Loucy (cell line): ENCODE measurements around the gene ZCCHC3.

ENCODE experiments used
- EZH2phosphoT487 ChIP-seq: fragments of 200-600 bp; IDR thresholded peaks from 2 replicates; pipeline ENCODE4 v1.6.1; 2018; ENCODE audit warnings: antibody characterized with exemption, mild to moderate bottlenecking, moderate library complexity, borderline replicate concordance
- TF ChIP-seq, protein P1 (sequence below): fragments of 200-600 bp; sonication (generic); conservative IDR thresholded peaks from 2 replicates; pipeline ENCODE4 v1.5.1; 2014; ENCODE audit warnings: mild to moderate bottlenecking, antibody characterized with exemption, low read length

- TF ChIP-seq, protein P1, sequence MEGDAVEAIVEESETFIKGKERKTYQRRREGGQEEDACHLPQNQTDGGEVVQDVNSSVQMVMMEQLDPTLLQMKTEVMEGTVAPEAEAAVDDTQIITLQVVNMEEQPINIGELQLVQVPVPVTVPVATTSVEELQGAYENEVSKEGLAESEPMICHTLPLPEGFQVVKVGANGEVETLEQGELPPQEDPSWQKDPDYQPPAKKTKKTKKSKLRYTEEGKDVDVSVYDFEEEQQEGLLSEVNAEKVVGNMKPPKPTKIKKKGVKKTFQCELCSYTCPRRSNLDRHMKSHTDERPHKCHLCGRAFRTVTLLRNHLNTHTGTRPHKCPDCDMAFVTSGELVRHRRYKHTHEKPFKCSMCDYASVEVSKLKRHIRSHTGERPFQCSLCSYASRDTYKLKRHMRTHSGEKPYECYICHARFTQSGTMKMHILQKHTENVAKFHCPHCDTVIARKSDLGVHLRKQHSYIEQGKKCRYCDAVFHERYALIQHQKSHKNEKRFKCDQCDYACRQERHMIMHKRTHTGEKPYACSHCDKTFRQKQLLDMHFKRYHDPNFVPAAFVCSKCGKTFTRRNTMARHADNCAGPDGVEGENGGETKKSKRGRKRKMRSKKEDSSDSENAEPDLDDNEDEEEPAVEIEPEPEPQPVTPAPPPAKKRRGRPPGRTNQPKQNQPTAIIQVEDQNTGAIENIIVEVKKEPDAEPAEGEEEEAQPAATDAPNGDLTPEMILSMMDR, result no peak
- TF ChIP-seq EZH2phosphoT487, result no peak
Measured at GRCh38 chr20:334578-334977, 37.2 kb downstream of the ZCCHC3 start.
